Loucy (cell line): ENCODE results near the gene GPC5.

Experiments used
- H2AFZ ChIP-seq: fragments of 200-600 bp; sonication (generic); 2 replicates; pipeline ENCODE4 v1.6.0; 2016; ENCODE audit warnings: antibody characterized with exemption, mild to moderate bottlenecking, low read length, moderate library complexity
- H3F3A ChIP-seq: fragments of 200-600 bp; 2 replicates; pipeline ENCODE4 v1.6.0; 2016; ENCODE audit warnings: antibody characterized with exemption, low read depth, mild to moderate bottlenecking
- H3K27me3 ChIP-seq: fragments of 200-600 bp; sonication (generic); 2 replicates; pipeline ENCODE4 v1.6.1; 2014; ENCODE audit warnings: low read length, mild to moderate bottlenecking; ENCODE audit not compliant: insufficient read depth, poor library complexity, severe bottlenecking
- H3K36me3 ChIP-seq: fragments of 200-600 bp; sonication (generic); 2 replicates; pipeline ENCODE4 v1.6.1; 2016; ENCODE audit warnings: low read length; ENCODE audit not compliant: insufficient read depth
- H3K4me1 ChIP-seq: fragments of 200-600 bp; sonication (generic); 2 replicates; pipeline ENCODE4 v1.5.1; 2014; ENCODE audit warnings: low read length, mild to moderate bottlenecking; ENCODE audit not compliant: insufficient read depth, poor library complexity, severe bottlenecking
- H3K4me2 ChIP-seq: fragments of 200-600 bp; sonication (generic); 2 replicates; pipeline ENCODE4 v1.6.0; 2014; ENCODE audit warnings: antibody characterized with exemption, low read length, low read depth, mild to moderate bottlenecking; ENCODE audit not compliant: poor library complexity, severe bottlenecking
- H3K4me3 ChIP-seq: fragments of 200-600 bp; sonication (generic); 2 replicates; pipeline ENCODE4 v1.5.1; 2014; ENCODE audit warnings: low read length, mild to moderate bottlenecking, mixed read lengths; ENCODE audit not compliant: poor library complexity, severe bottlenecking
- H3K79me2 ChIP-seq: fragments of 200-600 bp; sonication (generic); 2 replicates; pipeline ENCODE4 v1.6.1; 2014; ENCODE audit warnings: low read length; ENCODE audit not compliant: insufficient read depth
- H3K9ac ChIP-seq: fragments of 200-600 bp; sonication (generic); 2 replicates; pipeline ENCODE4 v1.6.0; 2014; ENCODE audit warnings: mild to moderate bottlenecking, low read depth, low read length, moderate library complexity; ENCODE audit not compliant: poor library complexity, severe bottlenecking
- H3K9me2 ChIP-seq: fragments of 200-600 bp; sonication (generic); replicated peaks from 2 replicates; pipeline ENCODE4 v1.6.1; 2016; ENCODE audit warnings: low read depth, low read length, mixed read lengths
- H3K9me3 ChIP-seq: fragments of 200-600 bp; sonication (generic); 2 replicates; pipeline ENCODE4 v1.6.1; 2014; ENCODE audit warnings: mild to moderate bottlenecking, antibody characterized with exemption, low read length, low read depth; ENCODE audit not compliant: insufficient read depth
- H4K20me1 ChIP-seq: fragments of 200-600 bp; sonication (generic); 2 replicates; pipeline ENCODE4 v1.6.0; 2014; ENCODE audit warnings: antibody characterized with exemption, low read length, mild to moderate bottlenecking; ENCODE audit not compliant: insufficient read depth, poor library complexity, severe bottlenecking
- EZH2phosphoT487 ChIP-seq: fragments of 200-600 bp; IDR thresholded peaks from 2 replicates; pipeline ENCODE4 v1.6.1; 2018; ENCODE audit warnings: antibody characterized with exemption, mild to moderate bottlenecking, moderate library complexity, borderline replicate concordance
- TF ChIP-seq, protein P1 (sequence below): fragments of 200-600 bp; sonication (generic); conservative IDR thresholded peaks from 2 replicates; pipeline ENCODE4 v1.5.1; 2014; ENCODE audit warnings: mild to moderate bottlenecking, antibody characterized with exemption, low read length

The GPC5 gene

DNA sequence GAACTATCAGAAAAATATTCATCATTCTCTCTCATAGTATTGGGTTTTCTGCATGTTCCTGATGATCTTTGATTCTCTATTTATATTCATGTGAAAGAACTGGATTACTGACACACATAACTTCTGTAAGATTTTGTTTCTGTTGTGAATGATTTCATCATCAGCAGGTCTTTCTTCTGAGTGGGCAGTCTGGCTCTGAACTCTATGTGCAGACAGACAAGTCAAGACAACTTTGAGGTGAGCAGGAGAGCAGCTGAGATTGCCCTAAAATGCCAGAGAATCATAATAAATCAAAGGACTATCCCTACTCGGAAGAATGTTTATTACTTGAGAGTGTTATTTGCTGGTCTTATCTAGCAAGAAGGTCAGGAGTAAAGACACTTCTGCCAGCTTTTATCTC is 1176.1 kb downstream of the GPC5 start:
- H3K36me3 ChIP-seq = no peaks in the 10 kb centered on the region
- no peaks in the 10 kb centered on the region for H3K9me2 ChIP-seq
- H3K4me2 ChIP-seq = no peak overlapping the region
- H4K20me1 ChIP-seq = no peaks in the 10 kb centered on the region
- no peaks in the 10 kb centered on the region for H3K9me3 ChIP-seq
- H3K4me3 ChIP-seq = no peak overlapping the region
- H3K4me1 ChIP-seq = no peaks in the 10 kb centered on the region
- no peak overlapping the region for H3K9ac ChIP-seq
- no peaks in the 10 kb centered on the region for H3F3A ChIP-seq
- H3K79me2 ChIP-seq = no peaks in the 10 kb centered on the region
- H3K27me3 ChIP-seq = no peaks in the 10 kb centered on the region
- no peak for TF ChIP-seq EZH2phosphoT487
- TF ChIP-seq, protein P1, sequence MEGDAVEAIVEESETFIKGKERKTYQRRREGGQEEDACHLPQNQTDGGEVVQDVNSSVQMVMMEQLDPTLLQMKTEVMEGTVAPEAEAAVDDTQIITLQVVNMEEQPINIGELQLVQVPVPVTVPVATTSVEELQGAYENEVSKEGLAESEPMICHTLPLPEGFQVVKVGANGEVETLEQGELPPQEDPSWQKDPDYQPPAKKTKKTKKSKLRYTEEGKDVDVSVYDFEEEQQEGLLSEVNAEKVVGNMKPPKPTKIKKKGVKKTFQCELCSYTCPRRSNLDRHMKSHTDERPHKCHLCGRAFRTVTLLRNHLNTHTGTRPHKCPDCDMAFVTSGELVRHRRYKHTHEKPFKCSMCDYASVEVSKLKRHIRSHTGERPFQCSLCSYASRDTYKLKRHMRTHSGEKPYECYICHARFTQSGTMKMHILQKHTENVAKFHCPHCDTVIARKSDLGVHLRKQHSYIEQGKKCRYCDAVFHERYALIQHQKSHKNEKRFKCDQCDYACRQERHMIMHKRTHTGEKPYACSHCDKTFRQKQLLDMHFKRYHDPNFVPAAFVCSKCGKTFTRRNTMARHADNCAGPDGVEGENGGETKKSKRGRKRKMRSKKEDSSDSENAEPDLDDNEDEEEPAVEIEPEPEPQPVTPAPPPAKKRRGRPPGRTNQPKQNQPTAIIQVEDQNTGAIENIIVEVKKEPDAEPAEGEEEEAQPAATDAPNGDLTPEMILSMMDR = no peak
- H2AFZ ChIP-seq = no peak overlapping the region

DNA sequence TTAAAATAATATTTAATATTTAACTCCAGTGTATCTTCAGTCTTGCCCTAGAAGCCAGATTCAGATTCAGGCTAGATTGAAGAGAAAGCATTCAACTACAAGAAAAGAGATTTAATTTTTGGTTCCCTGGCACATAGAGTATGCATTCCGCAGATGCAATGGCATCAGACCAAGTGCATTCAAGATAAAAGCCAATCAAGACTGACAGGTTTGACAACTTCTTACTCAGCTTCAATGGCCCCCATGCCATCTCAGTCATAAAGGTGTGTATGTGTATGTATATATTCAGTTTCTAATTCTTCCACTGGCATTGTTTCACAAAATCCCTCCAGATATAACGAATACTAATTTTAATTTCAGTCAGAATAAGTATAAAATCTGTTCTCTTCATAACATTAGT is 1177.4 kb downstream of the GPC5 start:
- Histone ChIP-seq H4K20me1 (no peaks in the 10 kb centered on the region), H3K4me3 (no peak overlapping the region), H3K9ac (no peak overlapping the region), H3K36me3 (no peaks in the 10 kb centered on the region), H3K79me2 (no peaks in the 10 kb centered on the region), H2AFZ (no peak overlapping the region), H3F3A (no peaks in the 10 kb centered on the region), H3K4me2 (no peak overlapping the region), H3K4me1 (no peaks in the 10 kb centered on the region), H3K27me3 (no peaks in the 10 kb centered on the region), H3K9me3 (no peaks in the 10 kb centered on the region), H3K9me2 (no peaks in the 10 kb centered on the region)
- TF ChIP-seq EZH2phosphoT487 = no peak
- TF ChIP-seq, protein P1 = no peak

DNA sequence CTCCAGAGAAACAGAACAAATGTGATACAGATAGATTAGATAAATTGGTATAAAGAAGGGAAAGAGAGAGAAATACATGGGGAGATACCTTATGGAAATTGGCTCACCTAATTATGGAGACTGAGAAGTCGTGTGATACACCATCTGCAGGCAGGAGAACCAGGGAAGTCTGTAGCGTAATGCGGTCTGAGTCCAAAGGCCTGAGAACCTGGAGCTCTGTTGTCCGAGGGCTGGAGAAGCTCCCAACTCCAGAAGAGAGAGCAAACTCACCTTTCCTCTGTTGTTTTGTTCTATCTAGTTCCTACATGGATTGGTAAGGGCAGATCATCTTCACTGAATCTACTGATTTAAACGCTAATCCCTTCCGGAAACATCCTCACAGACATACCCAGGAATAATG is 1179.9 kb downstream of the GPC5 start:
- TF ChIP-seq, protein P1 = no peak
- no peak for TF ChIP-seq EZH2phosphoT487
- H3K4me2 ChIP-seq = no peak overlapping the region
- no peaks in the 10 kb centered on the region for H3K36me3 ChIP-seq
- no peaks in the 10 kb centered on the region for H3K27me3 ChIP-seq
- H2AFZ ChIP-seq = no peak overlapping the region
- no peaks in the 10 kb centered on the region for H3K9me3 ChIP-seq
- no peaks in the 10 kb centered on the region for H3K79me2 ChIP-seq
- H4K20me1 ChIP-seq = no peaks in the 10 kb centered on the region
- H3F3A ChIP-seq = no peaks in the 10 kb centered on the region
- H3K9ac ChIP-seq = no peak overlapping the region
- no peaks in the 10 kb centered on the region for H3K9me2 ChIP-seq
- no peak overlapping the region for H3K4me3 ChIP-seq
- H3K4me1 ChIP-seq = no peaks in the 10 kb centered on the region
